ENCODE data around the gene IP6K3.

- TF ChIP-seq CTCF (IDR thresholded peaks at IDR 0.05) (no peak), POLR2A (IDR thresholded peaks at IDR 0.05) (no peak)
Observed at GRCh38 chr6:33688451-33689147, 58.1 kb downstream of the IP6K3 start.

All from testis (tissue), 2 donors.